ENCODE measurements around the gene ROR2. TPM values are rescaled to one million over a fixed set of nuclear protein-coding genes. Genes with fewer than 3 reads are reported as not detected.
A peak's percentile ranks its signal among the peaks of the same experiment; 100 is the strongest.

Gene ROR2
- polyA plus RNA-seq, 1 experiment, result 9.7 TPM

DNA sequence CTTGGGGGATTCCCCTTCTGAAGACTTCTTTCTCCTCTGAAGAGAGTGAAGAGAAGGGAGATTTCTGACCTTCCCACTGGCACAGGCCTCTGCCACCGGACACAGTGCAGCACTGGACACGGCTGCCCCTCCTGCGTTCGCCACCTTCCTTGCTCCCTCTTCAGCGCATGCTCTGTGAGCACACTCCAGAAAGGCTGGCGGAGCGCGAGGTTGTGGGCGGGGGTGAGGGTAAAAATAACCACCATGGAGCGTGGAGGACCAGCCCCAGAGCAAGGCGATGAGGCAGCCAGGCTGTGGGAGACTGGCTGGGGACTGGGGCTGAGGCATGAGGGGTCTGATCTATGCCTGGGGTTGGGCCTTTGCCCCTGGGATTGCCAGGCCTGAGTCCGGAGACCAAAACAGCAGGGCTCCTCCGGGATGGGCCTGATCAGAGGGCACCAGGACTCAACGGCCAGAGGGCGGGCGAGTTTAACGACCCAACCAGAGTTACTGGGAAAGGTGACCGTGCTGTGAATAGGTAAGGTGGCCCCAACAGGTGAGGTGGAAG, 97.2 kb downstream of the ROR2 start:
- no peak for DNase-seq (ENCODE audit: low read depth, low spot score)
- H3K9me3 ChIP-seq (ENCODE audit: control insufficient read depth, insufficient read depth, low read length), result no peaks in the 10 kb centered on the region; the same call in 1 of the 2 replicates
- no peak overlapping the region for H3K27ac ChIP-seq (ENCODE audit: low read depth, low read length)
- no peaks in the 10 kb centered on the region for H3K27me3 ChIP-seq (ENCODE audit: control insufficient read depth, insufficient read depth, low read length)
- no peak overlapping the region for H3K4me3 ChIP-seq (ENCODE audit: low read depth, low read length)
- ChIA-PET CTCF (no interaction called here), POLR2A (no interaction called here)
- TF ChIP-seq, protein P1, sequence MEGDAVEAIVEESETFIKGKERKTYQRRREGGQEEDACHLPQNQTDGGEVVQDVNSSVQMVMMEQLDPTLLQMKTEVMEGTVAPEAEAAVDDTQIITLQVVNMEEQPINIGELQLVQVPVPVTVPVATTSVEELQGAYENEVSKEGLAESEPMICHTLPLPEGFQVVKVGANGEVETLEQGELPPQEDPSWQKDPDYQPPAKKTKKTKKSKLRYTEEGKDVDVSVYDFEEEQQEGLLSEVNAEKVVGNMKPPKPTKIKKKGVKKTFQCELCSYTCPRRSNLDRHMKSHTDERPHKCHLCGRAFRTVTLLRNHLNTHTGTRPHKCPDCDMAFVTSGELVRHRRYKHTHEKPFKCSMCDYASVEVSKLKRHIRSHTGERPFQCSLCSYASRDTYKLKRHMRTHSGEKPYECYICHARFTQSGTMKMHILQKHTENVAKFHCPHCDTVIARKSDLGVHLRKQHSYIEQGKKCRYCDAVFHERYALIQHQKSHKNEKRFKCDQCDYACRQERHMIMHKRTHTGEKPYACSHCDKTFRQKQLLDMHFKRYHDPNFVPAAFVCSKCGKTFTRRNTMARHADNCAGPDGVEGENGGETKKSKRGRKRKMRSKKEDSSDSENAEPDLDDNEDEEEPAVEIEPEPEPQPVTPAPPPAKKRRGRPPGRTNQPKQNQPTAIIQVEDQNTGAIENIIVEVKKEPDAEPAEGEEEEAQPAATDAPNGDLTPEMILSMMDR (IDR thresholded peaks at IDR 0.05; ENCODE audit: low read depth, low read length), result no peak

DNA sequence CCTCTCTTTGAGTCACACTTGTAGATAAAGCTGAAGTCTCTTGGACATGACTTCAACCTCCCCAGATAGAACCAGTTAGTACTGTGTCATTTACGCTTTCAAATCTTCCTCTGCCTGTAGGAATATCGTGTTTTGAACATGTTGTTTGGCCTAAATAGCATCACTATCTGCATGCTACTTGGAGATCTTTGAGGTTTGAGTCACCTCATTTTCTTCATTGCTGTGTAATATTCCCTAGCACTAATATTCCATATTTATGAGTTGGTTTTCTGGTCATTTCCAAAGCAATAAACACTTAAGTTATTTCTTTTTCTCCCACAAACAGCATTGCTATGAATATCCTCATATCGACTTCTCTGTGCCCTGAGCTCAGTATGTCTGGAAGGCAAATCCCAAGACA, 100.3 kb downstream of the ROR2 start:
- DNase-seq (ENCODE audit: low read depth, low spot score), result no peak
- Histone ChIP-seq H3K9me3 (ENCODE audit: control insufficient read depth, insufficient read depth, low read length) (no peaks in the 10 kb centered on the region; the same call in 1 of the 2 replicates), H3K4me3 (ENCODE audit: low read depth, low read length) (no peak overlapping the region), H3K27ac (ENCODE audit: low read depth, low read length) (no peak overlapping the region), H3K27me3 (ENCODE audit: control insufficient read depth, insufficient read depth, low read length) (no peaks in the 10 kb centered on the region)
- TF ChIP-seq, protein P1 (IDR thresholded peaks at IDR 0.05; ENCODE audit: low read depth, low read length), result no peak
- ChIA-PET POLR2A (no interaction called here), CTCF (no interaction called here)

DNA sequence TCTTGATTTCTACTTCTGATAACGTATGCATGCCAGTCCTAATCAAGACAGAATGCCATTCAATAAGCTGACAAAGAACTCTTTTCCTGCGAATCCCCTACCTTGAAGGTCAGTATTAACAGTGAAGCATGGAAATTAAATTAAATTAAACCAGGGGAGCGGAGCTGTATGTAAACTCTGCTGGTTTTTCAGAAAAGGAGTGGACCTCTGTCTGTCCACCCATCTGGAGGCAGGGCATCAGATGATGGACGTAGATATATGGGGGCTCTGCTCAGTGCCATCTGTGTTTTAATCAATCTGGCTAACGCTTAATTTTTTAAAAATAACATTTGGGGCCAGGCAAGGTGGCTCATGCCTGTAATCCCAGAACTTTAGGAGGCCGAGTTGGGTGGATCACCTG, 101.9 kb downstream of the ROR2 start:
- TF ChIP-seq, protein P1 (IDR thresholded peaks at IDR 0.05; ENCODE audit: low read depth, low read length), result no peak
- H3K4me3 ChIP-seq (ENCODE audit: low read depth, low read length), result no peak overlapping the region

DNA sequence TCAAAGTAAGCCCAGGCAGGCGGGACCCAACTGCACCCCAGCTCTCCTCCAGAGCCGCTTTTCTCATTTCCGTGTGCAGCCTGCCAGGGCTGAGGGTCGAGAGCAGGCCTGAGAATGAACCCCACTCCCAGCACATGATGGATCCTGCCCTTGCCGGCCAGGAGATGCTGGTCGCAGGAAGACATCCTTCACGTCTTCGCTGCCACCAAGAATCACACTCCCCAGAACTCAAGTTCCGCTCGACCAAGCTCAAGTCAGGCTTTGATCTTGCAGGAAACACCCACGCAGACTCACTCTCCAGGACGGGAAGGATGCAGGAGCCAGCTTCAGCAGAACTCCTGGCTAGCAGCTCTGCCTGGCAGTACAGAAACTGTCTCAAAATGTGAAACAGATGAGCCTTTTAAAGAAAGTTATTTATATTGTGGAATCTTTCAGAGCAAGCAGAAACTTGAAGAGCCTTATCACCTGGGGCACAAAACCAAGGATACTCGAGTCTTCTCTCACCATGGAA, 102.4 kb downstream of the ROR2 start:
- ChIA-PET POLR2A (interaction anchor here (0.8 kb wide), 1 partner anchor 77 kb away, joined by 3 read pairs; no protein-coding TSS in a partner anchor), CTCF (interaction anchor here (0.6 kb wide), 1 partner anchor 13 kb away, joined by 8 read pairs; no protein-coding TSS in a partner anchor)
- TF ChIP-seq, protein P1 (IDR thresholded peaks at IDR 0.05; ENCODE audit: low read depth, low read length), result no peak
- Histone ChIP-seq H3K9me3 (ENCODE audit: control insufficient read depth, insufficient read depth, low read length) (no peaks in the 10 kb centered on the region; the same call in 1 of the 2 replicates), H3K4me3 (ENCODE audit: low read depth, low read length) (no peak overlapping the region), H3K27ac (ENCODE audit: low read depth, low read length) (no peak overlapping the region), H3K27me3 (ENCODE audit: control insufficient read depth, insufficient read depth, low read length) (no peaks in the 10 kb centered on the region)
- peak; percentile 27 for DNase-seq (ENCODE audit: low read depth, low spot score)

More for the DNA sequence above, 101.9 kb downstream of the ROR2 start:
- Histone ChIP-seq H3K9me3 (ENCODE audit: control insufficient read depth, insufficient read depth, low read length) (no peaks in the 10 kb centered on the region; the same call in 1 of the 2 replicates), H3K27me3 (ENCODE audit: control insufficient read depth, insufficient read depth, low read length) (no peaks in the 10 kb centered on the region), H3K27ac (ENCODE audit: low read depth, low read length) (no peak overlapping the region)
- POLR2A ChIA-PET, result no interaction called here
- no peak for DNase-seq (ENCODE audit: low read depth, low spot score)
- CTCF ChIA-PET, result no interaction called here

DNA sequence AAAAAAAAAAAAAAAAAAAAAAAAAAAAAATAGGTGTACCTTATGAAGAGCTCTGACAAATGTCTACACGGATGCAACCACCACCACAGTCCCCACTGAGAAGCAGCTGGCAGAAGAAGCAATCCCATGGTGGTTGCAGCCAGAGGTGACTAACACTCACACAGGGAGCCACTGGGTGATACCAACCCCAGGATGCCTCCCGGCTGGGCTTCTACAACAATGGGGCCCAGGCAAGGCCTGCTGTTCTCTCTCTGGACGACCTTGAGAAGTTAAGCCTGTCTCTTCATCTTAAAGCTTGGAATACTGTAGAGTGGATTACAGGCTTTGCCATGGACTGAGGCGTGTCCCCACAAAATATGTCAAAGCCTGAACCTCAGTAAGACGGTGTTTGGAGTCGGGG, 104.1 kb downstream of the ROR2 start:
- Histone ChIP-seq H3K4me3 (ENCODE audit: low read depth, low read length) (no peak overlapping the region), H3K9me3 (ENCODE audit: control insufficient read depth, insufficient read depth, low read length) (no peaks in the 10 kb centered on the region), H3K27ac (ENCODE audit: low read depth, low read length) (no peak overlapping the region), H3K27me3 (ENCODE audit: control insufficient read depth, insufficient read depth, low read length) (peaks cover under 1% of the 10 kb centered on the region)
- CTCF ChIA-PET, result interaction anchor here (0.6 kb wide), 1 partner anchor 88 kb away, joined by 3 read pairs; no protein-coding TSS in a partner anchor
- POLR2A ChIA-PET, result no interaction called here
- DNase-seq (ENCODE audit: low read depth, low spot score), result no peak
- TF ChIP-seq, protein P1 (IDR thresholded peaks at IDR 0.05; ENCODE audit: low read depth, low read length), result no peak

All from AG04450 (cell line).